Medulla oblongata (tissue), 1 donor: ENCODE results near the gene SLC27A4.

Experiments
- DNase-seq: peaks from one replicate; pipeline ENCODE4 v3.0.0-alpha.2; 2015; ENCODE audit errors: extremely low spot score

Gene SLC27A4

DNA sequence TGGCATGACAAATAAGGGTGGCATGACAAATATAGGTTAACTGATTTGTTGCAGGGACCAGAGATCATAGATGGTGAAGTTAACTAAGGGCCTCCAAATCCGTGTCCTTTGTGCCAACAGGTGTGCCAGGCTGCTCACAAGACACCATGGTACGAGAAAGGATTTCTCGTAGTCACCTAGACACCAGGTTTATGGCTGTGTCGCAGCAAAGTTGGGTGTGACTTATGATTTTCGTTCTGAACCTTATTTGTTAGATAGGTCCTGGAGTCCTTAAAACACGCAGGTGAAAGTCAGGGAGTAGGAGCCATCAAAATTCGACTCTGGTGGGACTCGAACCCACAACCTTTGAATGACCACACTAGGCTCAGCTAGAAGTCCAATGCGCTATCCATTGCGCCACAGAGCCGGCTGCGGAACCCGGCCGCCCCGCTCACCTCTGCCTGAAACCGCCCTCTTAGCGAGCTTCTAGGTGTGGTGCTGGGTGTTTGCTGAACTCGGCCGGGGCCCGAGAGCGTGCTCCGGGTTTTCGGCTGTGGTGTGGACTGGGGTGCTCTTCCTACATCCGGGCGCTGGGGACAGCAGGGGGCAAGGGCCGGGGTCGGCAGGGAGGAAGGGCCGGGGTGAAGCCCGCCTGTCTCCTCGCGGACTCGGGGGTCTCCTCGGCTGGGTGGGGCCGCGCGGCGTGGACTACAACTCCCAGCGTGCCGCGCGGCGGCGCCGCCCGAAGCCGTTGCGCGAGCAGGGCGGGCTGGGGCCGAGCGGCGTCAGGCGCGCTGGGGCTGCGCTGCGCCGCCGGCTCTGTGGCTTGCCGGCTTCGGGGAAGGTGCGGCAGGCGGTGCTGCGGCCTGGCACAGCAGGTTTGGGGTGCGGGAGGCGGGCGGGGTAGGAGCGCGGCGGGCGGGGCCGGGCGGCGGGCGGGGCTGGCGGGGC is at the start of gene SLC27A4:
Gene SLC27A4, plus strand, starts transcription at position 767 of the 930 bp plus-strand sequence. CDS start 2,606 bp downstream, outside the sequence.
- DNase-seq, result peak; percentile 68

DNA sequence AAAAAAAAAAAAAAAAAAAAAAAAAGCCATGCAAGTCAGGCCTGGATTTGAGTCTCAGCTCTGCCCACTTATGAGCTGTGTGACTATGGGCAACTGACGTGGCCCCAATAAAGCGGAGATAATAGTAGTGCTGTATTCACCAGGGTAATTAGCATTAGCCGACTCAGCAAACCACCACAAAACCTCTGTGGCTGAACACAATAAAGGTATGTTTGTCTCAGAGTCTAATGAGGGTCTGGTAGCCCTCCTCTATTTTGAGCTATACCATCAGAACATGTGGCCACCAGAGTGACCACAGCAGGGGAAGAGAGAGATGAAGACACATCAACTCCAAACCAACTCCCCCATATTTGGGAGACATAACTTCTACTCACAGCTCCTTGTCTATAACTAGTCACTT is 48.3 kb upstream of the SLC27A4 start:
- no peak for DNase-seq

DNA sequence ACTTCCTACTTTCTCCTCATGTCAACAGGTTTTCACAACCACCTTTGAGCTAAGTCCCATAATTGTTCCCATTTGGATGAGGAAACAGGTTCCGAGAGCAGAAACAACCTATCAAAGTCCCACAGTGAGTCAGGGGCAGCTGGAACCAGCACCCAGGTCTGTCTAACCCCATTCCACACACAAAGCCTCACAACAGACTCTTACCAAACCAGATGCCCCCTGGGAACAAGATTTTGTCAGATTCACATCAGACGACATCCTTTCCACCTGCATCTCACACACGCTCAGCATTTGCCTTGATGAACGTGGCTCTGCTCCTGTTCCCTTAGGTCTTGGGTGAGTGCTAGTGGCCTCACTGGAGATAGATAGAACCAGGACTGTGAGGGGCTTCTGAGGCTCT is 47.2 kb upstream of the SLC27A4 start:
- no peak for DNase-seq

DNA sequence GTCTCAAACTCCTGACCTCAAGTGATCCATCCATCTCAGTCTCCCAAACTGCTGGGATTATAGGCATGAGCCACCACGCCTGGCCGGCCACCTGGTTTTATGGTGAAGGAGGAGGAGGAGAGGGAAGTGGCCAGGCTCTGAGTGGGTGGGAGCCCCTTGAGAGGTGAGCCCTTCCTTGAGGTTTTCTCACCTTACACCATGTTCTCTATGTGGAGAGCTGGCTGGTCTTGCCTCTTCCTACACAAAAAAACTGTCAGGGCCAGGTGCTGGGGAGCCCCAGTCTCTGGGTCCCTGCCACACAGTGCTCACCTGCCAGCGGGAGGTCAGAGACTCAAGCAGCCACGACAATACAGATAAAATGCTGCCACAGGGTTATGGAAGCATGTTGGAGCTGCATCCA is 46.2 kb upstream of the SLC27A4 start:
- DNase-seq, result no peak

DNA sequence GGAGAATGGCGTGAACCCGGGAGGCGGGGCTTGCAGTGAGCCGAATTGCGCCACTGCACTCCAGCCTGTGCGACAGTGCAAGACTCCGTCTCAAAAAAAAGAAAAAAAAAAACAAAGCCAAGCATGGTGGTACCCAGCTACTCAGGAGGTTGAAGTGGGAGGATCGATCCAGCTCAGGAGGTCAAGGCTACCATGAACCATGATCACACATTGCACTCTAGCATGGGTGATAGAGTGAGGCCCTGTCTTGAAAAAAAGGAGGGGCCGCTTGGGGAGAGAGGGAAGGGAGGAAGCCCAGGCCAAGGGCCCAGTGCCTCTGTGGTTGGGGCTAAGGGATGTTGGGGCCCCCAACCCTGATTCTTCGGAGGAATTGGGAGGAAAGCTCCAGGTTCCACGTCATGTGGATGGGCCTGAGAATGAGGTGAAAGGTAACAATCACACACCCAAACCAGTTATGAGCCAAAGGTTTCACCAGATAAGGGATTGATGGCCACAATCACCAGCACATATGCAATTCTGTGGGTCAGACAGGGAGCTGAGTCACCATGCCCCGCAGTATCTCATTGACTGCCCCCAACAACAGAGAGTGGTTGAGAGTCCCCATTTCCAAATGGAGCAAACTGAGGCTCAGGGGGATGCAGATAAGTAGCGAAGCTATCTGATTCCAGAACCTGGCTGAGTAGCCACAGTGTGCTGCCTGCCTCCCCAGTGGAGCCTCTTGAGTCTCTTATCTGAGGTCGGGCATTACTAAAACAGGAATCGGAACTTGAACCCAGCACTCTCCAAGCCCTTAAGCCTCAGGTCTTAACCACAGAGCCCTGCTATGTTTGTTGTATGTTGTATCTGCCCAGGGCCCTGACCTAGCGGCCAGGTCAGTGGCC is 43.7 kb upstream of the SLC27A4 start:
- DNase-seq, result no peak

DNA sequence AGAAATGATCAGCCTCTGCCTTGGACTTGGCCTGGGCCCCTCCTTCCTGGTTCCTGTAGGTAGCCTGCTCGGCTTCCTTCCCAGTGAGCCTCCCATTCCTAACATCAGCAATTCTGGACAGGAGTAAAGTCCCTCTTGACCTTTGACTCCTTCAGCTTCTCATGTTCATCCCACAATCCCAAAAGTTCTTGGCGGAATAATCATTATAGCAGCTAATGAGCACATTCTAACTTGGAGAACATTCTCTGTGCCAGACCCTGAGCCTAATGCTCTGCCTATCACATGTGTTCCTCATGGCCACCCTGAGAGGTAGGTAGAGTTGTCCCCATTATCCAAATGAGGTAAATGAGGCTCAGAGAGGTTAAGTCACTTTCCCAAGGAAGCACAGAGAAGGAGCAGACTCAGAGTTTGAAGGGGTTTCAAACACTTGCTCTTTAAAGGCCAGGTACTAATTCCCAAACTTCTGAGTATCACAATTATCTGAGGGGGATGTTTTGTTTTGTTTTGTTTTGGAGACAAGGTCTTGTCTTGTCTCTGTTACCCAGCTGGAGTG is 43.0 kb upstream of the SLC27A4 start:
- no peak for DNase-seq

DNA sequence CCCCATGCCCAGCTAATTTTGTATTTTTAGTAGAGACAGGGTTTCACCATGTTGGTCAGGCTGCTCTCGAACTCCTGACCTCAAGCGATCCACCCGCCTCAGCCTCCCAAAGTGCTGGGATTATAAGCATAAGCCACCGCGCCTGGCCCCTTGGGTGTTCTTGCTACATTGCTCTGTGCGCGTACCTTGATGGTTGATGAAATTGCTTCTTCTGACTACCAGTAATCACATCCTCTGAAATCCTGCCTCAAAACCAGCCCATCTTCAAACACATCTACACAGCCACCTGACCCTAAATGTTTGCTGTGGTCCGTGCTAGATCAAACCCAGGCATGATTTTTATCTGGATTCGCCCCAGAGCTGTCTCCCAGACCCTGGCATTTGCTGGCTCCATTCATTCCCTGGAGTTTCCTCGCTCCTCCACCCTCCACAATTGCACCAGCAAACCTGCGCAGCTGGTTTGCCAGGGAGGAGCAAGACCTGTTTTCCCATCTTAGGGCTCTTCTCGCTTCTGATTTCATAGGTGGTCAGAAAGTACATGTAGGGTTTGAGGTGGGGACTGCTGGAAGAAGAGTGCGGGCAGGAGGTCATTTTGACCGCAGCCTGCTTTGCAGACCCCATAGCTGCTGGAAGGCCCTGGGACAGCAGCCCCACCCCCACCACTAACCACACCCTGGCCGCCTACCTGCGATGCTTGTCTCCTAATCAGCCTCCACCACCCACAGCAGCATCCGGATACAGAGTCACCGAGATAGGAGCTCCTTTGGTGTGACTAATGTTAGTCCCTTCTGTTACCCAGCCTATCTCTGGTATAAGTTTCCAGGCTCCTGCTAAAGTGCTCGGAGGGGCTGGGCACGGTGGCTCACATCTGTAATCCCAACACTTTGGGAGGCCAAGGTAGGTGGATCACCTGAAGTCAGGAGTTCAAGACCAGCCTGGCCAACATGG is 41.5 kb upstream of the SLC27A4 start:
- DNase-seq, result no peak

DNA sequence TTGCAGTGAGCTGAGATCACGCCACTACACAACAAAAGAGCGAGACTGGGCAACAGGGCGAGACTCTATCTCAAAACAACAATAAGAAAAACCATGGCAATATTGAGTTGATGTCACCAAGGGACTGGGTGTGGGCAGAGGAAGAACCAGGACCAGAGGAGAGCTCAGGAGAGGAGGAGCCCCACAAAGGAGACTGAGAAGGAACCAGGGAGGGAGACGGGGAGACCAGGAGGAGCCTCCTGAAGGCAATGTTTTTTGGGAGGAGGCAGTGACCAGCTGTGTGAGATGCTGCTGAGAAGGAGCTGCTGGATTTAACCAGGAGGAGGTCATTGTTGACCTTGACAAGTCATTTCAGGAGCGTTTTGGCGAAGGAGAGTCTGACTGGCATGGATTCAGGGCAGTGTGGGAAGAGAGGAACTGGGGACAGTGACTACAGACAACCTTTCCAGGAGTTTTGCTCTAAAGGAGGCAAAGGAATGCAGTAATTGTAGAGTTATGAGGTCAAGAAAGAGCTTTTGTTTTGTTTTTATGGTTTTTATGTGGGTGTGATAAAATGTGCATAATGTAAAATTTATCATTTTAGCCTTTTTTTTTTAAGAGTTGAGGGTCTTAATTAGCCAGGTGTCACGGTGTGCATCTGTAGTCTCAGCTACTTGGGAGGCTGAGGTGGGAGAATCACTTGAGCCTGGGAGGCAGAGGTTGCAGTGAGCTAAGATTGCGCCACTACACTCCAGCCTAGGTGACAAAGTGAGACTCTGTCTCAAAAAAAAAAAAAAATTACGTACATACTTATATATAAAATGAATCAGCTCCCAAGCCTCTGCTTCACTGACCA is 36.0 kb upstream of the SLC27A4 start:
- DNase-seq, result no peak

DNA sequence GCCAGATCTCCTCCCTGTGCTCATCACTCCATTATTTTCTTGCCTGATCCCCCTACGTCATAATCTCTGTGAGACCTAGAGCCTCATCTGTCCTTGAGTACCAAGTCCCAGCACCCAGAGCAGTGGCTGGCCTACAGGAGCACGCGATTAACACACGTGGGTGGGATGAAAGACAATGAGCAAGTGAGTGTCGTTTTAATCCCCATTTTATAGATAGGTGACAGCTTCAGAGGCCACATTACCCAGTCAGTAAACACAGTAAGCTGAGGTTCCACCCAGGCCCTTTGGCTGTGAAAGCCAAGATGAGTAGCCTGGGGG is 35.4 kb upstream of the SLC27A4 start:
- DNase-seq, result no peak

DNA sequence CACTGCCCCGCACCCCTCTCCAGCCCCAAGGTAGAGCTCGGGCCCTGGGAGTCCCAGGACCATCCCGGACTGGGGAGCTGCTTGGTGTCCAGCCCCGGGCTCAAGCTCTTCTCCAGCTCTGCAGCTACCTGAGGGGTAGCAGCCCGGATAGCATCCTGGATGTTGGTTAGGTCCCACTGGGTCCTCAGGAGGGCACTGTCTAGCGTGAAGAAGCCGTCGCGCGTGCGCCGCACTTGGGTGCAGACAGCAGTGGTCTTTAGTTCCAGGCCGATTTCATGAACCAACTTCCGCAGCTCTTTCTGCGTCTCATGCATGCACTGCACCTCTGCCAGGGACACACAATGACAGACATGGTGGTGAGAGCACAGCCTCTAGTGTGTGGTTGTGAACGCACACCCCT is 30.8 kb upstream of the SLC27A4 start:
- no peak for DNase-seq

DNA sequence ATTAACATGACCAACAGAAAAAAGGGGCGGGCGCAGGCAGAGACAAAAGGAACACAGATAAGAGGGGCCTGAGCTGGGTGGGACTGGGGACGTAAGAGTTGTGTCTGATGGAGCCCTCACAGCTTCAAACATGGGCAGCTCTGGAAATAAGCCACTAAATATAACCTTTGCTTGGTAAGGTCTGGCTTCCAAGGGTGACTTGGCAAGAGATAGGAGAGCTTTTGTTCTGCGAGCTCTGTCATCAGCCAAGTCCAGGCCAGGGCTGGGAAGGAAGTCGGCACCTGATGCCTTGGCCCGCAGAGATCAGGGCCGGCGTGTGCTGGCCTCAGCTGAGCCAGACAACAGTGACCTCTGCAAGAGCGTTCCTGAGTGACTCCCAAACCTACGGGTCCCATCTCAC is 29.9 kb upstream of the SLC27A4 start:
- peak; percentile 31 for DNase-seq

DNA sequence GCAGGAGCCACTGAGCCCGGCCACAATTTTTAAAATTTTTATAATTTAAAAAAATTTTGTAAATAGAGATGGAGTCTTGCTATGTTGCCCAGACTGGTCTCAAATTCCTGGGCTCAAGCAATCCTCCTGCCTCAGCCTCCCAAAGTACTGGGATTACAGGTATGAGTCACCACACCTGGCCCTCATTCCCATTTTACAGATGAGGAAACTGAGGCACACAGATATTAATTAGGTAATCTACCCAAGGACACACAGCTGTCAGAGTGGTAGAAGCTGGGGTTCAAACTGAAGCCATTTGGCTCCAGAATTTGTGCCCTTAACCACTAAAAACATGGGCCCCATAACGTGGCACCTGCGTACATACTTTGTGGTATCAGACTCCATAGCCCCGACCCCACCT is 25.6 kb upstream of the SLC27A4 start:
- DNase-seq, result no peak

DNA sequence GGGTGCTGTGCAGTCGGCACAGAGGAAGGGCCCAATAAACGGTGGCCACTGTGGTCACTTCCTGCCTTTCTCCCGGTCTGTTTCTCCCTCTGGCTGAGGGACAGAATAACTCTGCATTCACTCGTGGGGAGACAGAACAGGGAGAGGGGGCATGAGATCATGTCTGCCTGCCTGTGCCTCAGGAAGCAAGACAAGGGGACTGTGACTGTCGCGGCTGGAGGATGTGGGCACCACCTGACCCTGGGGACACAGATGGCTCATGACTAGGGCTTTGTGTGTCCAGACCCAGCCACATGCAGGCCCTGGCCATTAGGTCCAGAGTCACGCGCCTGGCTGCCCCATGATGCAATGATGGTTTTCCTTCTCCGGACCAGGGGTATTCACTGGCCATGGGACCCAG is 23.9 kb upstream of the SLC27A4 start:
- DNase-seq, result peak; percentile 91

DNA sequence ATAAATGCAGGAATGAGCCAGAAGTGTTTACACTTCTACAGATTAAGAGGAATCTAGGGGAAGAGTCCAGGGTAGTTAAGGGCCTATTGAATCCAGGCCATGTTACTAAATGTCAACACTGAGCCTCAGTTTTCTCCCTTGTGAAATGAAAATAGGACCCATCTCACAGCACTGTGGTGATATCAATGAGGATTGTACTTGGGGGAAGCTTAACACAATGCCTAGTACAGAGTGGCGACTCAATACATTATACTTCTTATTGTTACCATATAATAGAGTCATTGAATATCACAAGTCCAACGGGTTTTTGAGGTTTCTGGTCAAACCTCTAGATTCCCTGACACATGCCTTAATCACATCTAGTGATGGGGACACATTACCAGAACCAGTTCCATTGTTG is 22.7 kb upstream of the SLC27A4 start:
- peak; percentile 46 for DNase-seq

DNA sequence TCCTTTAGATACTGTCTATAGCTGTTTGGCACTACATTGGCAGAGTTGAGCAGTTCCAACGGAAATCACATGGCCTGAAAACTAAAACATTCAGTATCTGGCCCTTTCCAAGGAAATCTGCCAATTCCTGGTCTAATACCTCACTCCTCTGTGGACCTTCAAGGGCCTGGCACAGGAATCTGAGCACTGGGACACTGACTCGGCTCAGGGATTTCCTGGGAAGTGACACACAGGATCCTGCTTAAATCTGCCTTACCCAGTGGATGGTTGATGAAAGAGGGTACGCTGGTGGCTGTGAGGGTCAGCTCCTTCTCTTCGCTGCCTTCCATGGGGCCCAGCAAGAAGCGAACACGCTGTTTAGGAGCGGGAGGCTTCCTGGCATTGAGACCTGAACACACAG is 19.0 kb upstream of the SLC27A4 start:
- DNase-seq, result no peak

DNA sequence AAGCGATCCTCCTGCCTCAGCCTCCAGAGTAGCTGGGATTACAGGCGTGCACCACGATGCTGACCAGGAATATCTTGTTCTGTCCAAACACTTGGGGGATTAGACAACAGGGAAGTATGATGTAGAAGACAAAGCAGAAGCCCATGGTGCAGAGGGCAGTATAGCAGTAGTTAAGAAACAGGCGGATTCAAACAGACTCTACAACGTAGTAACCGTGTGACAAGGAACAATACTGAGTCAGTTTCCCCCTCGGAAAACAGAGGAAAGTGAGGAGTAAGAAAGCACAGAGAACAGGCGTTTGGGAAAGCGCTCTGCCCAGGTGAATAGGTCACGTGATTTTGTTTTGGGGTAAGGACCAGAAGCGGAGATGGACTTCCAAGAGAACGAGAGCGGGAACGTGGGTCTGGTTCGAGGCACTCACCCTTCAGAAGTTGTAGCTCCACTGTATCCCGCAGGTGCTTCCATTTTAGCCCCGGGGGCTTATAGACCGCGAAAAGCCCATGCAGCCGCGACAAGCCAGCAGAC is 18.4 kb upstream of the SLC27A4 start:
- DNase-seq, result no peak

DNA sequence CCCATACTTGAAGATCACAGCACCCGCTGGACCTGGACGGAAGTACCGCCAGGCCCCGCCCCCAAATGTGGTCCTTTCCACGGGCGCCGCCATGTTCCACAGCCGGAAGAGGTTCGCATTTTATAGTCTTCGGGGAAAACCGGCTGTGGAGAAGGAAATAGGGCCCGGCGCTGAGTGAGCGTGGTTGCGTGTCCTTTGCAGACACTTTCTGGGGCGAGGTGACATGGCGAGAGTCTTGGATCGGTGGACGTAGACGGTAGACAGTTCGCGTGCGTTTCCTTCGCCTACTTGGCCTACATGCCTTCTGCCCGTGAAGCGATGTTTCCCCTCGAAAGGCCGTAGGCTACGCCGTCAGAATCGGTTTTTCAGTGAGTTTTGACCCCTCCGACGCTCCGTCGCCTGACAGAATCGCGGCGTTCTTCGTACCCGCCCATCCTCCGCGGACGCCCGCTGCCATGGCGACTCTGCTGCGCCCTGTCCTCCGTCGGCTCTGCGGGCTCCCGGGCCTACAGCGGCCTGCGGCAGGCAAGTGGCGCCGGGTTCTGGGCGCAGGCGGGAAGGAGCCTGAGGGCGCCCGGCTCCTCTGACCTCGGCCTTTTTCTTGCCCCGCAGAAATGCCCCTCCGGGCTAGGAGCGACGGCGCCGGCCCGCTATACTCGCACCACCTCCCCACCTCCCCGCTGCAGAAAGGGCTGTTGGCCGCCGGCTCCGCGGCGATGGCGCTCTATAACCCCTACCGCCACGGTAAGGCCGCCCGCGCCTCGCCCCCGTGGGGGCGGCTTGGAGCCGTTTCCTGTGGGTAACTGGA is 17.7 kb upstream of the SLC27A4 start, which contains the start of the genes COQ4 and TRUB2:
Gene COQ4, plus strand, starts transcription at position 436 of the 808 bp plus-strand sequence. Its CDS starts 20 bp downstream, at position 456.
Gene TRUB2, minus strand, starts transcription at position 44 of the 808 bp plus-strand sequence. Its CDS starts 39 bp downstream, at position 5.
- peak; percentile 97 for DNase-seq

DNA sequence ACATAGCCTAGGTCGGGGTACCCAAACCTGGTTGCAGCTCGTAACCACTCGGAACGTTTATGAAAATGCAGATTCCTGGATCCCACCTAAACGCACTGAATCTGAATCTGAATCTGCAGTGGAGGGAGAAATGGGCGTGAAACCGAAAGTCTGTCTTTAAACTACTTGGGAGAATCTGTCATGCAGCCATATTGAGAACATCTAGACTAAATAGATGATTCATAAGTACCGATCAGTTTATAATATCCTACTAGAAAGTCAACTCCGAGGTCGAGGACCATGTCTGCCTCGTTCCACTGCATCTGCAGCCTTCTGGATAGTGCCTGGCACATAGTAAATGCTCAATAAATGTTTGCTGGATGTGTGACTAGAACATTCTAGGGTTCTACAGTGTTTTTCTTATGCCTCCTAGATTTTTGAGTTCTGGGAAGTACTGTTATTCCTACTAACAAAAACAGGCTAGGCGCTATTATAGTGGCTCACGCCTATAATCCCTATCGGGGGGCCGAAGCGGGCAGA is 17.1 kb upstream of the SLC27A4 start:
- no peak for DNase-seq

DNA sequence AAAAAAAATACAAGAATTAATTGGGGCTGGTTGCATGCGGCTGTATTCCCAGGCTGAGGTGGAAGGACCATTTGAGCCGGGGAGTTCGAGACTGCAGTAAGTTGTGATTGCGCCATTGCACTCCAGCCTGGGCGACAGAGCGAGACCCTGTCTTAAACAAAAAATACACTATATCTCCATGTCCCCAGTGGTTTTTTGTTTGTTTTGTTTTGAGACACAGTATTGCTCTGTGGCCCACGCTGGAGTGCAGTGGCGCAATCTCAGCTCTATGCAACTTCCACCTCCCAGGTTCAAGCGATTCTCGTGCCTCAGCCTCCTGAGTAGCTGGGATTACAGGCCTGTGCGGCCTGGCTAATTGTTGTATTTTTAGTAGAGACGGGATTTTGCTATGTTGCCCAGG is 16.5 kb upstream of the SLC27A4 start:
- no peak for DNase-seq
